SU-DHL-6 (cell line): ENCODE data around the gene ATP6V0A1.

Experiments used
- EZH2phosphoT487 ChIP-seq: fragments of 200-600 bp; sonication (generic), shearing (Covaris generic); conservative IDR thresholded peaks from 2 replicates; pipeline ENCODE4 v1.6.1; 2018; ENCODE audit warnings: mild to moderate bottlenecking, antibody characterized with exemption, low read length, moderate library complexity, mixed read lengths
- TF ChIP-seq, protein P1 (sequence below): fragments of 200-600 bp; sonication (generic); IDR thresholded peaks from one replicate; pipeline ENCODE4 v1.5.1; 2017; ENCODE audit warnings: antibody characterized with exemption, mild to moderate bottlenecking, low read length, moderate library complexity; ENCODE audit not compliant: insufficient read depth, poor library complexity, severe bottlenecking

GRCh38 chr17:42457107-42457792 is 1.4 kb upstream of the ATP6V0A1 start:
- TF ChIP-seq, protein P1, sequence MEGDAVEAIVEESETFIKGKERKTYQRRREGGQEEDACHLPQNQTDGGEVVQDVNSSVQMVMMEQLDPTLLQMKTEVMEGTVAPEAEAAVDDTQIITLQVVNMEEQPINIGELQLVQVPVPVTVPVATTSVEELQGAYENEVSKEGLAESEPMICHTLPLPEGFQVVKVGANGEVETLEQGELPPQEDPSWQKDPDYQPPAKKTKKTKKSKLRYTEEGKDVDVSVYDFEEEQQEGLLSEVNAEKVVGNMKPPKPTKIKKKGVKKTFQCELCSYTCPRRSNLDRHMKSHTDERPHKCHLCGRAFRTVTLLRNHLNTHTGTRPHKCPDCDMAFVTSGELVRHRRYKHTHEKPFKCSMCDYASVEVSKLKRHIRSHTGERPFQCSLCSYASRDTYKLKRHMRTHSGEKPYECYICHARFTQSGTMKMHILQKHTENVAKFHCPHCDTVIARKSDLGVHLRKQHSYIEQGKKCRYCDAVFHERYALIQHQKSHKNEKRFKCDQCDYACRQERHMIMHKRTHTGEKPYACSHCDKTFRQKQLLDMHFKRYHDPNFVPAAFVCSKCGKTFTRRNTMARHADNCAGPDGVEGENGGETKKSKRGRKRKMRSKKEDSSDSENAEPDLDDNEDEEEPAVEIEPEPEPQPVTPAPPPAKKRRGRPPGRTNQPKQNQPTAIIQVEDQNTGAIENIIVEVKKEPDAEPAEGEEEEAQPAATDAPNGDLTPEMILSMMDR, result no peak
- no peak for TF ChIP-seq EZH2phosphoT487
